B cell (primary cell): ENCODE measurements around the gene ARSD. TPM values are rescaled to one million over a fixed set of nuclear protein-coding genes. Genes with fewer than 3 reads are reported as not detected.
"Not testable (repeated sequence)": the region's sequence is repeated elsewhere in the genome, so short reads cannot be mapped to it uniquely, and the experiment has no call there.

Experiments used
- ATAC-seq: fragments of 200-7000 bp; cut with Tn5 transposase; one replicate; pipeline ENCODE4 v1.10.0; 2021; ENCODE audit warnings: low read depth, mild to moderate bottlenecking, moderate number of reproducible peaks, moderate library complexity
- CTCF ChIA-PET: fragments of 350-600 bp; sonication (Branson Sonifier 250); formaldehyde crosslinking; loops from one replicate; lab custom pipeline; 2021; ENCODE audit warnings: antibody characterized with exemption, inconsistent platforms; lab: Charles Lee
- POLR2A ChIA-PET: fragments of 350-600 bp; sonication (Branson Sonifier 250); formaldehyde crosslinking; loops from one replicate; lab custom pipeline; 2021; ENCODE audit warnings: antibody characterized with exemption; lab: Charles Lee
- DNase-seq: peaks from one replicate; pipeline ENCODE4 v3.0.0; 2013
- H2AFZ ChIP-seq: 2 replicates; pipeline ENCODE4 v1.6.1; 2012; ENCODE audit warnings: mild to moderate bottlenecking, low read depth, low read length; ENCODE audit not compliant: insufficient read depth, poor library complexity, severe bottlenecking
- H3K27ac ChIP-seq, 2 donors: 1 replicate in 1 of 2; 2 replicates in 1 of 2; pipeline ENCODE4 v1.5.1; 2012 to 2013; ENCODE audit warnings: low read length in 2 of 2, mild to moderate bottlenecking in 2 of 2, moderate library complexity in 1 of 2
- H3K27me3 ChIP-seq, 4 experiments: fragments of 200-600 bp in 1 of 4; sonication (generic) in 1 of 4; replicated peaks in 1 of 4; 1 replicate in 2 of 4; 2 replicates in 2 of 4; pipeline versions ENCODE4 v1.6.1 to v1.7.0; 2013 to 2016; ENCODE audit warnings: low read length in 3 of 4, mild to moderate bottlenecking in 2 of 4, mixed read lengths in 1 of 4, moderate library complexity in 1 of 4; ENCODE audit not compliant: insufficient read depth in 4 of 4, control insufficient read depth in 3 of 4; ENCODE audit errors: control extremely low read depth in 1 of 4
- H3K36me3 ChIP-seq, 2 experiments: replicated peaks in 1 of 2; 1 replicate in 1 of 2; 2 replicates in 1 of 2; pipeline versions ENCODE4 v1.6.1 to v1.7.1; 2013; ENCODE audit warnings: low read length in 1 of 2; ENCODE audit not compliant: insufficient read depth in 2 of 2, control insufficient read depth in 1 of 2; ENCODE audit errors: control extremely low read depth in 1 of 2, extremely low read depth in 1 of 2
- H3K4me1 ChIP-seq, 2 donors: fragments of 200-600 bp in 1 of 2; sonication (generic) in 1 of 2; 1 replicate in 1 of 2; 2 replicates in 1 of 2; pipeline versions ENCODE4 v1.5.1 to v1.6.1; 2013 to 2017; ENCODE audit warnings: low read length in 2 of 2; ENCODE audit not compliant: control insufficient read depth in 2 of 2, insufficient read depth in 2 of 2
- H3K4me2 ChIP-seq: replicated peaks from 2 replicates; pipeline ENCODE3; 2012; ENCODE audit warnings: mild to moderate bottlenecking, low read depth, low read length; ENCODE audit not compliant: poor library complexity, severe bottlenecking
- H3K4me3 ChIP-seq, 5 experiments: fragments of 200-600 bp in 1 of 5; sonication (generic) in 1 of 5; 1 replicate in 3 of 5; 2 replicates in 2 of 5; pipeline versions ENCODE4 v1.5.1 to v1.7.0; 2011 to 2016; ENCODE audit warnings: low read length in 4 of 5, mild to moderate bottlenecking in 4 of 5, low read depth in 2 of 5, control low read depth in 1 of 5, moderate library complexity in 1 of 5; ENCODE audit not compliant: insufficient read depth in 1 of 5; ENCODE audit errors: control extremely low read depth in 1 of 5, extremely low read depth in 1 of 5
- H3K79me2 ChIP-seq: fragments of 200-600 bp; sonication (generic); one replicate; pipeline ENCODE4 v1.6.0; 2016; ENCODE audit warnings: low read length; ENCODE audit not compliant: control insufficient read depth, insufficient read depth
- H3K9ac ChIP-seq: fragments of 200-600 bp; sonication (generic); 2 replicates; pipeline ENCODE4 v1.6.1; 2017; ENCODE audit warnings: mild to moderate bottlenecking, low read length, moderate library complexity
- H3K9me3 ChIP-seq, 3 donors: one replicate each; pipeline versions ENCODE4 v1.6.1 to v1.7.1; 2013; ENCODE audit warnings: low read length in 2 of 3; ENCODE audit not compliant: control insufficient read depth in 2 of 3, insufficient read depth in 1 of 3; ENCODE audit errors: control extremely low read depth in 1 of 3
- H4K20me1 ChIP-seq: 2 replicates; pipeline ENCODE4 v1.6.0; 2012; ENCODE audit warnings: mild to moderate bottlenecking, low read length; ENCODE audit not compliant: insufficient read depth, control insufficient read depth, poor library complexity, severe bottlenecking
- H3K27ac Mint-ChIP-seq: one replicate; pipeline ENCODE4 v1.8.0; 2021; ENCODE audit warnings: mixed read lengths
- H3K27me3 Mint-ChIP-seq: one replicate; pipeline ENCODE4 v1.8.0; 2021; ENCODE audit warnings: mixed read lengths
- H3K4me1 Mint-ChIP-seq: one replicate; pipeline ENCODE4 v1.8.0; 2021; ENCODE audit warnings: mixed read lengths
- H3K4me3 Mint-ChIP-seq: one replicate; pipeline ENCODE4 v1.8.0; 2021; ENCODE audit warnings: mixed read lengths
- H3K9me3 Mint-ChIP-seq: one replicate; pipeline ENCODE4 v1.8.0; 2022; ENCODE audit warnings: mixed read lengths; ENCODE audit not compliant: insufficient read depth
- EZH2 ChIP-seq: IDR thresholded peaks from 2 replicates; pipeline ENCODE4 v1.6.1; 2012; ENCODE audit warnings: borderline replicate concordance, low read depth, mild to moderate bottlenecking, moderate library complexity, low read length; ENCODE audit not compliant: insufficient read depth, poor library complexity, severe bottlenecking
- WGBS: methylation state at CpG from one replicate; pipeline ENCODE4 v1.1.5; 2013; ENCODE audit warnings: missing lambda C conversion rate; ENCODE audit not compliant: insufficient coverage; 5-methylcytosine and 5-hydroxymethylcytosine counted together
- intact Hi-C: fragments of 100-400 bp; cut with micrococcal nuclease; formaldehyde crosslinking; loops from one replicate; pipeline ENCODE4 v1.10.0; 2022
- polyA plus RNA-seq: library from polyadenylated mRNA; depleted of rRNA; stranded (reverse); fragments of >200 nt; gene quantifications from 2 replicates; pipeline ENCODE4 v1.2.3, GENCODE V29; 2012
- total RNA-seq, 2 donors: library from RNA; stranded (reverse); fragments of 120-200 nt in 1 of 2; gene quantifications; 1 replicate in 1 of 2; 2 replicates in 1 of 2; pipeline versions ENCODE4 v1.2.3 to v1.2.4, GENCODE V29; 2013 to 2022

ARSD gene
- total and polyA plus RNA-seq, 2 donors (not counting 1 experiment from before 2014, with no cell fraction given) = 2.7 to 13.3 TPM

DNA sequence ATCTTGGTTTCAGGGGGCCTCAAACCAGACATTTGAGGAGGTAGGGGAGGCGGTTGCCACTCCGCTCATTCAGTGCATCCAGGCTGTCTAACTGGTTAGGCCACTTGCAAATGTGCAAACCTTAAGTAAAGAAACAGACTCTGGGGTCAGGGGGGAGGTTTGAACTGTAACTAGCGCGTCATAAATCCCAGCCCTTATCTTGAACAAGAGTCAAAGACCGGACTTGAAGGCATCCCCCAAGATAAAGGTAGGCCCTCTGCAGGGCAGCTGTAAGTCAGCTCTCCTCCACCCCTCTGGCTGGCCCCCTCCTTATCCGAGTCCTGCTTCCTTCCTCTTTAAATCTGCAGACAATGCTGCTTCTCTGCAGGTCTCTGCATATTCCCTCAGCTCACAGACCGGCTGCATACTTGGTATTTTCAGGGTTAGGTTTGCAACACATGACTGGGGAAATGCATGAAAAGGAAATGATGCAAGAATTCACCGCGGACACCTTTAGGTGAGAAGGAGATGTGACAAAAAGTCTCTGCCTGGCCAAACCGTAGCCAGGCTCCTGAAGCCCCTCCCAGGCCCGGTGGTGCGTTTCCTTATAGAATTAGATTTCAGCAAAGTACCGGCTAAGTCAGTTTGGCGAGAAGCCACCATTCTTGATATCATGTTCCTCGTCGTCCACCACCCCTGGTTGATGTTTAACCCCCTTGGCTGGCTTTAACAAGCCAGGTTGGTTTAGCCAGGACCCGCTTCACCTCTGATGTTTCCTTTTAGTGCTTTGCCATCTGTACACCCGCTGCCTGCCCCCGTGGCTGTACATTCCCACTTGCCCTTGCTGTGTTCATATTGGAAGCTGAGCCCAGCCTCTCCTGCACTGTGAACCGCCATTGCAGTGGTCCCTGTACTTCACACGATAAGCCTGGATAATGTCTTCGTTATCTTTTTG, 31.2 kb downstream of the ARSD start:
- H3K27ac Mint-ChIP-seq, H3K9me3 Mint-ChIP-seq, H3K27ac ChIP-seq, H3K4me1 ChIP-seq, H3K9ac ChIP-seq, H4K20me1 ChIP-seq, H3K36me3 ChIP-seq, CTCF ChIA-PET, POLR2A ChIA-PET, H3K27me3 ChIP-seq, H3K9me3 ChIP-seq, H3K79me2 ChIP-seq, H3K27me3 Mint-ChIP-seq, intact Hi-C loops: not testable (repeated sequence)
- peak overlapping the region; percentile 35 for H3K4me2 ChIP-seq
- peak overlapping the region in 1 of 5 experiments; percentile 5 for H3K4me3 ChIP-seq
- 45% methylated on average over 11 of the region's 22 CpGs for WGBS
- ATAC-seq (peak; percentile 21), DNase-seq (peak; percentile 3)
- Mint-ChIP-seq H3K4me3 (peak overlapping the region; percentile 67), H3K4me1 (peaks cover 11% of the 10 kb centered on the region)
- H2AFZ ChIP-seq = peak overlapping the region; percentile 49

DNA sequence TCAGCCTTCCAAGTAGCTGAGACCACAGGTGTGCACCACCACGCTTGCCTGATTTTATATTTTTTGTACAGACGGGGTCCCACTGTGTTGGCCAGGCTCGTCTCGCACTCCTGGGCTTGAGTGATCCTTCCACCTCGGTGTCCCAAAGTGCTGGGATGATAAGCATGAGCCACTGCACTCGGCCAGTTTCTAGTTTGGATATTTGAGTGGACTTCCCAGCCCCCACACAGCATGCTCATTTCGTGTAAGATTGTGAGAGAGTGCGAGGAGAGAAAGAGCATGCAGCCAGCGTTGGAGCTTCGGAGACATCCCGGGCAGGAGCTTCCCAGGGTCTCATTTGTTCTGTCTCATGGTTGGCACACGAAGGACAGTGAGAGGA, 31.8 kb downstream of the ARSD start:
- H3K9me3 Mint-ChIP-seq = no peaks in the 10 kb centered on the region
- H3K4me3 Mint-ChIP-seq = no peak overlapping the region
- WGBS = 78% methylated on average over 4 of the region's 12 CpGs
- Histone ChIP-seq H3K4me3 (no peak overlapping the region), H3K36me3 (no peaks in the 10 kb centered on the region), H3K4me2 (no peak overlapping the region), H3K27me3 (no peaks in the 10 kb centered on the region), H3K27ac (no peak overlapping the region), H3K9ac (no peak overlapping the region), H3K4me1 (peaks cover 4 to 7% of the 10 kb centered on the region in 2 donors), H3K9me3 (no peaks in the 10 kb centered on the region), H3K79me2 (no peaks in the 10 kb centered on the region), H2AFZ (no peak overlapping the region), H4K20me1 (no peaks in the 10 kb centered on the region)
- H3K27me3 Mint-ChIP-seq = no peaks in the 10 kb centered on the region
- CTCF ChIA-PET = no interaction called here
- no peak for TF ChIP-seq EZH2
- intact Hi-C loops = no loop called here
- no peak for DNase-seq
- POLR2A ChIA-PET = no interaction called here
- no peak for ATAC-seq
- H3K27ac Mint-ChIP-seq = no peak overlapping the region
- H3K4me1 Mint-ChIP-seq = peaks cover 11% of the 10 kb centered on the region
